HG03558 (cell line): ENCODE measurements around the gene ELMOD1.
"Not testable (repeated sequence)": the region's sequence is repeated elsewhere in the genome, so short reads cannot be mapped to it uniquely, and the experiment has no call there.

Experiments used
- ATAC-seq: cut with Tn5 transposase; IDR thresholded peaks from one replicate; pipeline ENCODE4 v1.9.1; 2021; ENCODE audit warnings: moderate number of reproducible peaks; ENCODE audit not compliant: unreplicated experiment; ENCODE audit errors: extremely low read depth

ELMOD1 gene

GRCh38 chr11:107590460-107591377, at the start of gene ELMOD1:
Gene ELMOD1 (plus strand): TSS chr11:107591147. CDS start chr11:107618190, 27,043 bp downstream.
- ATAC-seq: no peak

GRCh38 chr11:107545101-107545514, 45.8 kb upstream of the ELMOD1 start:
- peak; percentile 46 for ATAC-seq

GRCh38 chr11:107547961-107548360, 43.0 kb upstream of the ELMOD1 start:
- no peak for ATAC-seq

- ATAC-seq: no peak
These were observed 41.5 kb upstream of the ELMOD1 start for GRCh38 chr11:107549253-107549953.

GRCh38 chr11:107549954-107550285, 41.0 kb upstream of the ELMOD1 start:
- ATAC-seq: no peak

GRCh38 chr11:107550304-107550703, 40.6 kb upstream of the ELMOD1 start:
- no peak for ATAC-seq

GRCh38 chr11:107561688-107562087, 29.3 kb upstream of the ELMOD1 start:
- ATAC-seq: no peak

GRCh38 chr11:107562647-107563208, 28.2 kb upstream of the ELMOD1 start:
- ATAC-seq: no peak

GRCh38 chr11:107563702-107564101, 27.2 kb upstream of the ELMOD1 start:
- ATAC-seq: no peak

- no peak for ATAC-seq
These were observed 26.1 kb upstream of the ELMOD1 start for GRCh38 chr11:107564877-107565218.

GRCh38 chr11:107565219-107565937, 25.6 kb upstream of the ELMOD1 start, which contains the start of gene ALKBH8:
Gene ALKBH8 (minus strand): TSS chr11:107565735. CDS start chr11:107560893, 4,842 bp downstream.
- ATAC-seq: peak; percentile 58

- ATAC-seq: not testable (repeated sequence)
These were observed 24.9 kb upstream of the ELMOD1 start for GRCh38 chr11:107565955-107566501.

GRCh38 chr11:107566569-107566968, 24.4 kb upstream of the ELMOD1 start:
- no peak for ATAC-seq

GRCh38 chr11:107567739-107568335, 23.1 kb upstream of the ELMOD1 start:
- no peak for ATAC-seq

GRCh38 chr11:107570015-107570414, 20.9 kb upstream of the ELMOD1 start:
- ATAC-seq: no peak

GRCh38 chr11:107573438-107573837, 17.5 kb upstream of the ELMOD1 start:
- ATAC-seq: no peak

- not testable (repeated sequence) for ATAC-seq
These were observed 14.2 kb upstream of the ELMOD1 start for GRCh38 chr11:107576497-107577345.

GRCh38 chr11:107577346-107577711, 13.6 kb upstream of the ELMOD1 start:
- no peak for ATAC-seq

GRCh38 chr11:107579169-107579568, 11.8 kb upstream of the ELMOD1 start:
- not testable (repeated sequence) for ATAC-seq
